Mammary epithelial cell (primary cell): Measurements from ENCODE around the gene PPARA.

Experiments
- EZH2 ChIP-seq: IDR thresholded peaks from 2 replicates; pipeline ENCODE4 v1.6.1; 2012; ENCODE audit warnings: low read length, inconsistent platforms, borderline replicate concordance
- TF ChIP-seq, protein P1 (sequence below), 2 donors: IDR thresholded peaks in 1 of 2; conservative IDR thresholded peaks in 1 of 2; 2 replicates each; pipeline ENCODE4 v1.5.1; 2011 to 2012; ENCODE audit warnings: inconsistent platforms in 2 of 2, low read length in 2 of 2, mild to moderate bottlenecking in 2 of 2, control low read depth in 1 of 2, low read depth in 1 of 2; ENCODE audit not compliant: insufficient read depth in 1 of 2; ENCODE audit errors: extremely low read depth in 1 of 2

- TF ChIP-seq EZH2: no peak
- TF ChIP-seq, protein P1, sequence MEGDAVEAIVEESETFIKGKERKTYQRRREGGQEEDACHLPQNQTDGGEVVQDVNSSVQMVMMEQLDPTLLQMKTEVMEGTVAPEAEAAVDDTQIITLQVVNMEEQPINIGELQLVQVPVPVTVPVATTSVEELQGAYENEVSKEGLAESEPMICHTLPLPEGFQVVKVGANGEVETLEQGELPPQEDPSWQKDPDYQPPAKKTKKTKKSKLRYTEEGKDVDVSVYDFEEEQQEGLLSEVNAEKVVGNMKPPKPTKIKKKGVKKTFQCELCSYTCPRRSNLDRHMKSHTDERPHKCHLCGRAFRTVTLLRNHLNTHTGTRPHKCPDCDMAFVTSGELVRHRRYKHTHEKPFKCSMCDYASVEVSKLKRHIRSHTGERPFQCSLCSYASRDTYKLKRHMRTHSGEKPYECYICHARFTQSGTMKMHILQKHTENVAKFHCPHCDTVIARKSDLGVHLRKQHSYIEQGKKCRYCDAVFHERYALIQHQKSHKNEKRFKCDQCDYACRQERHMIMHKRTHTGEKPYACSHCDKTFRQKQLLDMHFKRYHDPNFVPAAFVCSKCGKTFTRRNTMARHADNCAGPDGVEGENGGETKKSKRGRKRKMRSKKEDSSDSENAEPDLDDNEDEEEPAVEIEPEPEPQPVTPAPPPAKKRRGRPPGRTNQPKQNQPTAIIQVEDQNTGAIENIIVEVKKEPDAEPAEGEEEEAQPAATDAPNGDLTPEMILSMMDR (conservative IDR thresholded peaks at IDR 0.05 in 1 of 2, IDR thresholded peaks at IDR 0.05 in 1 of 2; ENCODE audit: extremely low read depth in 1 of 2, insufficient read depth in 1 of 2, low read depth in 1 of 2, low read length in 2 of 2): no peak
Measured at GRCh38 chr22:46239261-46240048, 89.1 kb downstream of the PPARA start.
